HG02798 (cell line): Measurements from ENCODE around the gene WDSUB1.

ENCODE experiments used
- ATAC-seq: cut with Tn5 transposase; IDR thresholded peaks from one replicate; pipeline ENCODE4 v1.9.1; 2021; ENCODE audit warnings: mild to moderate bottlenecking; ENCODE audit not compliant: unreplicated experiment, poor library complexity

The WDSUB1 gene

DNA sequence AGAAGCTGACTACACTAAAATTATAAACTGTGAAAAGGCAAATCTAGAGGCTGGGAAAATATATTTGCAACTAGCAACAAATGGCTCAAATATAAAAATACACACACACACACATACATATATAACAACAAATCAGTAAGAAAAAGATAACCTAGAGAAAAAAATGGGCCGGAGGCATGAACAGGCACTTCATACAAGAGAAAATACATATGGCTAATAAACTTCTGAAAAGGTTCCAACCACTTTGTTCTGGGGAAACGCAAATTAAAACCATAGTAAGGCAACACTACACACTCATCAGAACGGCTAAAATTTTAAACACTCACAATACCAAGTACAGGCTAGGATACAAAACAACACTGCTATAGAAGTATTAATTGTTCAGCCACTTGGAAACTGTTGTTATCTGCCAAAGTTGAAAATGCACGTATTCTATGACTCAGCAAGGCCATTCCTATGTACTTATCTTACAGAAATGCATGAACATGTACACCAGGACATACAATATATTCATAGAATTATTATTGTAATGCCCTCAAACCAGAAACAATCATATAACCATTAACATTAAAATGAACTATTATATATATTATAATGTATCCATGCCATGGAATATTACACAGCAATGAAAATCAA lies 15.6 kb downstream of the WDSUB1 start:
- no peak for ATAC-seq

DNA sequence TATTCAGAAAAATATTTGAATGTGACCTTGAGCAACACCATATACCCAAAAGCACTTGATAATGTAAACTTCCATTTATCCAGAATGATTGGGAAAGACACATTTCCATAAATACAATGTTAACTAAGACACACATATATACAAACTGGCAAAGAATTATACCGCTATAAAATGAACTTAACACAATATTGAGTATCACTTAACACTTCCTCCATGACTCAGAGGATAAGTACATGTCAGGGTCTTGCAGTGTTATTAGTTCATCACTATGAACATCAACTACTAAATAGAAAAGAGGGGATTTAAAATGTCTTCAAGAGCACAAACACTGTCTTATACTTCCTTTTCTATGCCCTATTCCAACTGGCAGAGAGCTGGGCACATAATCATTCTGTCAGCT lies 18.6 kb downstream of the WDSUB1 start:
- no peak for ATAC-seq

DNA sequence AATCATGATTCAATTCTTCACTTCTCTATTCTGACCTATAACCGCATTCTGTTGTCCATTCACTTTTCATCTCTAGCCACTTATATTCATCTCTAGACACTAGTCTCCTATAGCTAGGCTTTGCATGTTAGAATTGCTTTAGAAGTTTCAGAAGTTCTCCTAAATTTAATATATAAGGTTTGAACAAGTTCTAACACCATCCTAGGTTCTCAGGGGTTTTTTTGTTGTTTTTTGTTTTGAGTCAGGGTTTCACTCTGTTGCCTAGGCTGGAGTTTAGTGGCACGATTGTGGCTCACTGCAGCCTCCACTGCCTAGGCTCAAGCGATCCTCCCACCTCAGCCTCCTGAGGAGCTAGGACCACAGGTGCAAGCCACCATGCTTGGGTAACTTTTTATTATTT lies 19.9 kb downstream of the WDSUB1 start:
- peak; percentile 83 for ATAC-seq

DNA sequence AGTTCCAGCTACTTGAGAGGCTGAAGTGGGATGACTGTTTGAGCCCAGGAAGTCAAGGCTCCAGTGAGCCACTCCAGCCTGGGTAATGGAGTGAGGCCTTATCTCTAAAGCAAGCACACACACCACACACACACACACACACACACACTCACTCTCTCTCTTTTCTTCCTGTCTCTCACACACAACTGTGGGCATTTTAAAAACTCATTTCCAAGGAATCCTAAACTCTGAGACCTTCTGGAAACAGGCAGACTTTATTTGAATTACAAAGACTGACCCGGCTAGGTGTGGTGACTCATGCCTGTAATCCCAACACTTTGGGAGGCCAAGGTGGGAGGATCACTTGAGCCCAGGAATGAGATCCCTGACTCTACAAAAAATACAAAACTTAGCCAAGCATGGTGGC lies 21.3 kb downstream of the WDSUB1 start:
- ATAC-seq: no peak

DNA sequence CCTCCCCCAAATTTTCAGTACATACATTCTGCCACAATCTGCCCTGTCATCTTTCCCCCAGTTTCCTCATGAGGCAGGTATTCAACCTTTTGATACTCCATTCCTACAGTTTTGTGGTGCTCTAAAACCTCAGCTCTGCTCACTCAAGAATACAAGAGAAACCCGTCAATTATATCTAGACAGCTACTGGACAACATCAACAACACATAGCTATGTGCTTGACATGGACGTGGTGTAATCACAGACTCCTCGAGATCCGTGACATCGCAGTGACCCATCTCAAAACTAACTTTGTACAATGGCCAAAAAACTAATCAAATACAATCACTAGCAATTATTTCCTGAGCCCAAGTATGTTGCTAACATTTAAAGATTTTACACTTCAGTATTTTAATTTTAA lies 23.6 kb downstream of the WDSUB1 start:
- no peak for ATAC-seq

DNA sequence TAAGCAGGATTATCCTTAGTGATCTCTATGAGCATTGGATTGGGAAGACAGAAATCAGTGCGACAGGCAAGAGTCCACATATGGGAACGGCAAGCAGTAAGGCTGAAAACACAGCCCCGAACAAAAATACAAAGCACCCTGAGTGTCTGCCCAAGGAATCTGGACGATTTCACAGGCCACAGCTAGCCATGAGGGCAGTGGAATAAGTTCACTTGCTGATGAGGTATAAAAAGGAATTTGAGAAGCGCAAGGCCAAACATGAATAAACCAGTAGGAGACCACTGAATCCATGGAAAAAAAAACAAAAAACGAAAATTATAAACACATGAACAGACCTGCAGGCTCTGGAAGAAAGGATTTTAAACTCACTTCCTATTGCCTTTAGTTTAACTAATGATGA lies 24.3 kb downstream of the WDSUB1 start:
- ATAC-seq: no peak

DNA sequence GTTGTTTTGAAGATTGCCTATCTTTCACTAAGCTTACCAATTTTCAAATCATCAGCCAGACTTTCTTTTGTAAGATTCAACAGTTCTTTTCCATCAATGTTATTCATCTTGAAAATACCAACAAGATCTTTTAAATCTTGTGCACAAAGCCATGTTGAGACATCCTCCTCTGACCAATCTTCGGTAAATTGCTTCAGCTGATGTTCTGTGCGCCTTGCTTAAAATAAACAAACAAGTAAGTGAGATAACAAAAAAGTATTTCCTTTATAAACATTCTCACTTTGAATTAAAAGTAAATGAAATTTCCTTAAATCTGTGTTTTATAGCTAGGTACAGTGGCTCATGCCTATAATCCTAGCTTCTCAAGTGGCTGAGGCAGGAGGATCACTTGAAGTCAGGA lies 30.3 kb downstream of the WDSUB1 start:
- no peak for ATAC-seq

DNA sequence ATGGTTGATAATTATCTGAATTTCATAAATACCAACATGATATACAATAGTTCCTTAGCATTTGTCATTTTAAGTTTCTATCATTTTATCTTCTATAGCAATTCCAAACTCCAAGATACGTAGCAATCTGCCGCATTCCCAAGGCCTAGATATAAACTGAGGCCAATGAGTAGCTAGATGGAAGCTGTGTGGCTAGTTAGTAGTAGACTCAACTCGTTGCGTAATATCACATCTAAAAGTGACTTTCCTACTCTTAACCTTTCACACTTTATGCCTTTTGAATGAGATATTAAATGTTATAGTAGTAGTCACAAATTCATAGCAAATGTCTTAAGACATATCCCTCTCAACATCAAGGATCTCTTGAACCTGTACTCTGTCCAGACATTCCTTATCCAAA lies 33.6 kb downstream of the WDSUB1 start:
- ATAC-seq: no peak

DNA sequence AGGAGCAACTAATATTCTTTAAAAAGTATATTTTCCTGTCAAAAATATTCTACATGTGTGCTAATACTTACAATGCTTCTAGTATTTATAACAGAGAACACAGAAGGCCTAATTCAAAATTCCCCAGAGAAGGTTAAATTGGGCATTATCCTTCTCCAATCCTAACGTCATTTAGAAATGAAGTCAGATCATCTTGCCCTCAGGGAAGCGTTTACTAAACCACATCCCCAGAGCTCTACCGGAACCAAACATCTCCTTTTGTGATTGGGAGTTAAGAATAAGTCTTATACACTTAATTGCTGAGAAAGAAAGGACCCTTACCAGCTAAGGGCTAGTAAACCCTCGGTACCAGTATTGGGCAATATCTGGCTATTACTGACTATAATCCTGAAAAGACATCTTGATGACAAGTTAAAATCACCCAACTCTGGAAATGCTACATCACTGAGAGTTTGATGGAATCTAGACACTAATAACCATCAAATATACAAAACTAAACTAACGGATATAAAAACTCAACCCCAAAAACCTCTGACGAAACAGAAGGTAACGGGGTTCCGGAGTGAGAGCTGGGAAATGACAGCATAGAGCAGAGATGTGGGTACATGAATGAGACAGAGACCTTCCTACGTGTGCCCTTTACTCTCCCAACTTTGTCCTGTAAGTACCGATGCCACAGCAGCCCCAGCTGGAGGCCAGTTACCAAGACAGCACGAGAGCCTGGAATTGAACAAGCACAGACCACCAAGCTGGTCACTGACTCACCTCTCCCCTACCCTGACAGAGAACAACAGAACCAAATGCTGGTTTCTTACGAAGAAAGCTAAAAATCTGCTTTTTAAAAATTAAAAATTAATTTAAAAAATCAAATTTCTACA lies 35.0 kb downstream of the WDSUB1 start:
- ATAC-seq: no peak

DNA sequence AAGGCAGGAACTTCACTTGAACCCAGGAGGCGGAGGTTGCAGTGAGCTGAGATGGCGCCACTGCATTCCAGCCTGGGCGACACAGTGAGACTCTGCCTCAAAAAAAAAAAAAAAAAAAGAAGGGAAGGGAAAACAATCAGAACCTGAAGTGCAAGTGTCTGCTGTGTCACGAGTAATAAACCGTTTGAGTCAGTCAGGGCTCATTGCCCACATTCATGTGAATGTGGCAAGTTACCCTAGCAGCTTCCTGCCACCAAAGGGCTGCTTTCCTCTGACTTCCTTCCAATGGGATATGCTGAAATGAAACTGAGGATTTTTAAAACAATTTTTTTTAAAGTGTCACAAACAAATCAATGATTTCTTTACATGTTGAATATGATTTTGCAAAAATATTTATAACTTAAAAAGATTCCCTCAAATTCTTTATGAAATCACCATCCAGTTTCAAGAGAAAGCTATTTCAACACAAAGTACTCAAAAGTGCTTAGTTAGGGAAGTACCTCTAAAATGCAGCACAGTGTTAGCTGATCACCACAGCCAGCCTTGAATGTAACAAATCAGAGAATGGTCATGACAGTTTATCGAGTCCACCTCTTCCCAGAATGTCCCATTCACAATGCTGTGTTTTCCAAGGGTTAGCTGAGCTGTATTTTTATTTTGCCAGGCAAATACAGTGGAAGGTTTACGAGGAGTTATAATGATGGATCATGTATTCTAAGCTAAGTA lies 36.4 kb downstream of the WDSUB1 start:
- peak; percentile 65 for ATAC-seq

DNA sequence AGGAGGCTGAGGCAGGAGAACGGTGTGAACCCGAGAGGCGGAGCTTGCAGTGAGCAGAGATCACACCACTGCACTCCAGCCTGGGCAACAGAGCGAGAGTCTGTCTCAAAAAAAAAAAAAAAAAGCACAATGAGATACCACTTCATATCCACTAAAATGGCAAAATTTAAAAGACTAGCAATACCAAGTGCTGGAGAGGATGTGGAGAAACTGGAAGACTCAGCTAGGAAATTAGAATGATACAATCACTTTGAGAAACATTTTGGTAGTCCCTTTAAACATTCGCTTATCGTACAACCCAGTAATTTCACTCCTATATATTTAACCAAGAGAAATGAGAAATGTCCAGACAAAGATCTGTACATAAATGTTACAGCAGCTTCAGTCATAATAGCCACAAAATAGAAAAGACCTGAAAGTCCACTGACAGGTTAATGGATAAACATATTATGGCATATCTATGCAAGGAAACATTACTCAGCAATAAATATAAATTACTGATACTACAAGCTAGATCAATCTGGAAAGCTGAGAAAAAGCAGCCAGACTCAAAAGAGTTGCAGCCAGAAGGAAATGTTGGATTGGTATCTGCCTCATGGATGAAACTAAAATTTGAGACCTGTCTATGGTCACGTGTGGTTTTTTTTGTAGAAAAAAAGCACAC lies 40.0 kb downstream of the WDSUB1 start:
- no peak for ATAC-seq

DNA sequence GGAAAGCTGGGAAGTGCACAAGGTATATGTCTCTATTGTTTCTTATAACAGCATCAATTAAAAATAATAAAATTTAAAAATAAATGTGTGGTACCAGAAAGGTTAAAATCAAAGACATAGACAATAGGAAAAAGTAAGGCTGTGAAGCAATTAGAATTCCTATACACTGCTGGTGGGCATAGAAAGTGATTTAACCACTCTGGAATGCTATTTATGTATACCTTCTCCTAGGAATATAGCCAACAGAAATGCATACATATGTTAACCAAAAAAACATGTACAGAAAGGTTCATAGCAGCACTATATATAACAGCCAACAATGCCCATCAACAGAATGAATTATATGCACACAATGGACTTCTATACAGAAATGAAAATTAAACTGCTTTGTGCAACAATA lies 43.0 kb downstream of the WDSUB1 start:
- ATAC-seq: no peak

DNA sequence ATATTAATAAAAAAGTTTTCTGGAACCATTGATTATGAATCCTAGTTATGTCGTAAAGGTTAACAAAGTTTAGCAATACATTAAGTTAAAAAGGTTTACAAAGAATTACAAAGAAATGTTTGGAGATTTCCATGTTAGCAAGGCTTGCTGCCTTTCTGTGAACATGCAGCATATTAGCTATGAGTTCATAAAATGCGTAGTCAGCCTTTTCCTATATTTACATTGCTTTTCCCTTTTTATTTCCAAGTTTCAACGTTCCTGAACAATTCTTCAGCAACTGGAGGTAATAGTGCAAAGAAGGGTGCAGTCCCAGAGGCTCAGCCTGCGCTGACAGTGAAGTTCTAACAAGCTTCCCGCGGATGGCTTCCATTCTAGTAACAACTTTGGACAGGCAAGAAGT lies 51.6 kb downstream of the WDSUB1 start:
- ATAC-seq: no peak

DNA sequence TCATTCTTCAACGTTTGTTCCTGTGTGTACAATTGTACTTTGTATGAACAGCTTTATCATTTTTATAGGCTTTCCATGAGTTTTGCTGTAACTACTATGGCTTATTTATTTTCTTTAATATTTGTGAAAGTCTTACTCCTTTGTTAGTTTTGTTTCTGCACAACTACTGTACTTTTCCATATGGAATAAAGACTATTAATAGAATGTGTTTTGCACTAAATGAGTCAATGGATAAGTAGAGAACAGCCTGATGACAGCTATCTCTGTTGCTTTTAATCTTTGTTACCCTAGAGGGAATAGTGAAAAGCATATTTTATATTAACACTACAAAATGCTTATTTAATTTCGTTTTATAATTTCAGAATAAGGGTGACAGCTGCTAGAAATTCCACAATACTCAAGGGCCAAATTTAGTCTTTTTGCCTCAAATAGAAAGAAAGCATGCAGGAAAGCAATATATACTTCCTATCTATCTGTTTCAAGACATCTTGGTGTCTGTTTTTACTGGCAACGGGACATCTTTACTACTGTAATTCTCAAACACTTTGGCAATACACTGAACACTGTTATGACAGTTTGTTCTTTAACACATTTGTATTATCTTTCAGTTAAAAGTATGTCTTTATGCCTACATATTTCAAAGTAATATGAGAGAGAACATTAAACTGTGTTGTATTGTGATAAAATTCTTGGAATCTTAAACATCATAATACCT lies 53.9 kb downstream of the WDSUB1 start:
- ATAC-seq: no peak

DNA sequence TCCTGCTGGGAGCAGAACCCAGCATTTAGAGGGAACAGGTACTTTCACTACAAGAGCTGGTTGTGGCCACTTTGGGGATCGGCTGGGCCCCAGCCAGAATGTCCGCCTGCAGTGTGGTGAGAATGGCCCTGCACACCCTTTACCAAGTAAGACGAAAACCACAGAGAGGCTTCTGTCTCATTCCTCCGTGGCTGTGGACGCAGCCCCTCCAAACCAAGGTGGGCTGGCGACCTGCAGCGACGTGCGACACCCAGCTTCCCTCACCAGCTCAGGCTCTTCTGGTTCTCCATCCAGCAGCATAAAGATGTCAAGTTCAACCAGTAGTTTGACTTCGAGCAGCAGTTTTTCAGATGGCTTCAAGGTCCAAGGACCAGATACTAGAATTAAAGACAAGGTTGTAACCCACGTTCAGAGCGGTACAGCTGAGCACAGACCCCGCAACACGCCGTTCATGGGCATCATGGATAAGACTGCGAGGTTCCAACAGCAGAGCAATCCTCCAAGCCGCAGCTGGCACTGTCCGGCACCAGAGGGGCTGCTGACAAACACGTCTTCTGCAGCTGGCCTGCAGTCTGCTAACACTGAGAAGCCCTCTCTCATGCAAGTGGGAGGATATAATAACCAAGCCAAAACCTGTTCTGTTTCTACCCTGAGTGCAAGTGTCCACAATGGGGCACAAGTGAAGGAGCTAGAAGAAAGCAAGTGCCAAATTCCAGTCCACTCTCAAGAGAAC lies 56.2 kb downstream of the WDSUB1 start:
- no peak for ATAC-seq

DNA sequence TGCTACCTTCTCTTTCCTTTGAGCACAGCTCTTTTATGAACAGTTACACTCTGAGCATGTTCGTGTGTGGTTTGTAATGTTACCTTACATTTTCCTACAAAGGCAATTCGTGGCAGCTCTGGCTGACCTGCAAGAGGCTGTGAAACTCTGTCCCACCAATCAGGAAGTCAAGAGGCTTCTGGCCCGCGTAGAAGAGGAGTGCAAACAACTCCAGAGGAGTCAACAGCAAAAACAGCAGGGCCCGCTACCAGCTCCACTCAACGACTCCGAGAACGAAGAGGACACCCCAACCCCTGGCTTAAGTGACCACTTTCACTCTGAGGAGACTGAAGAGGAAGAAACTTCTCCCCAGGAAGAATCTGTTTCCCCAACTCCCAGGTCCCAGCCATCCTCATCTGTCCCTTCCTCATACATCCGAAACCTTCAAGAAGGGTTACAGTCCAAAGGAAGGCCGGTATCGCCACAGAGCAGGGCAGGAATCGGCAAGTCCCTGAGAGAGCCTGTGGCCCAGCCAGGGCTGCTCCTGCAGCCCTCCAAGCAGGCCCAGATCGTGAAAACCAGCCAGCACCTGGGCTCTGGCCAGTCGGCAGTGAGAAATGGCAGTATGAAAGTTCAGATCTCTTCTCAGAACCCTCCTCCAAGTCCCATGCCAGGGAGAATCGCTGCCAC lies 56.9 kb downstream of the WDSUB1 start:
- ATAC-seq: no peak

DNA sequence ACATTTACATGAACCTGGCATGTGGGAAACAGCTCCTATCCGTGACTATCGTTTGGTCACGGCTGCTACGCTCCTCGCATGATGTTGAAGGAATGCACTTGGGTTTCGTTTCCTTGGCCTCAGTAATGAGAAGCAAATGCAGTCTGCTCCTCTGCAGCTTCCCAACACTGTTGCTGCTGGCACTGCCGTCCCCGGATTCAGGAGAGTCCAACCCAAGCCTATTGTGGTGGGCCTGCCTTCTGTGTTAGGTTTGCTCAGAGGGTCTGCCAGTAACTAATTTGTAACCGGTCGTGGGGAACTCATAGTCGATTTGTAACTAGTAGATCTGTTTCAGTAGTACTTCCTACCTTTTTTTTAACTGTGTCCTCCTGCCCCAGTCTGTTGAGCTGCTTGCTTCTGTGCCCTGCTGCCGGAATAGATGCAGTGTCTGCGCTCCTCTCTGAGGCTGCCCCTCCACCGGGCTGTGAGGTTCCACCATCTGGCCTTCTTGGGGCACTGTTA lies 58.4 kb downstream of the WDSUB1 start:
- ATAC-seq: no peak

DNA sequence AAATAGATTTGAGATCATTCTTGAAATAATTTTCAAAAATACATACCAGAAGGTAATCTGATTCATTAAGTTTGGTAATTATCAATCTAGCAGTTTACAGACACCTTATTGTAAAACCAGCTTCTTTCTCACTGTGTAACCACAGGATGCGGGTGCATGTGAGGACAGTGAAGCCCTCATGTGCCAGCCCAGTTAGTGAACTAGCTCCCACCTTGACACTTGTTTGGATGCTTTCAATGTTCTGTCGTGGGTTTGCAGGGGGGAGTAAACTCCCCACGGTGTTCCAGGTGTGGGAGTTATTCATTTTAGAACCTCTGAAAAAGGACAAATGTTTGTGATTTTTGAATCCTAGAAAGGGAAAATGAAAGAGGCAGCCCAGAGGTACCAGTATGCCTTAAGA lies 59.0 kb downstream of the WDSUB1 start:
- no peak for ATAC-seq
